ENCODE measurements around the gene GPANK1.

GPANK1 gene

GRCh38 chr6:31651602-31652191 is 13.1 kb downstream of the GPANK1 start:
- peak overlapping the region; percentile 85 for H3K4me3 ChIP-seq (ENCODE audit: low read depth, low read length)
- no peaks in the 10 kb centered on the region for H3K9me3 ChIP-seq (ENCODE audit: control insufficient read depth, insufficient read depth, low read depth, low read length)
- peak overlapping the region; percentile 87 for H3K27ac ChIP-seq (ENCODE audit: extremely low read depth, low read depth, low read length)
- 0 out of 2 replicates have a peak, but pooled peaks cover 6% of the 10 kb centered on the region for H3K4me1 ChIP-seq (ENCODE audit: control insufficient read depth, insufficient read depth, low read length)
- TF ChIP-seq ZNF366 (tag by site-specific recombination; conservative IDR thresholded peaks at IDR 0.05) (0 out of 2 replicates have a peak, but pooled peaks have one; percentile 30), ZNF830 (tag by site-specific recombination; IDR thresholded peaks at IDR 0.05; ENCODE audit: low read depth) (no peak), ZBTB48 (tag by site-specific recombination; IDR thresholded peaks at IDR 0.05) (peak; percentile 88), ZBTB20 (tag by site-specific recombination; IDR thresholded peaks at IDR 0.05) (peak; percentile 85; the same call in 1 of the 2 replicates)
- CTCF ChIA-PET: interaction anchor here (0.7 to 2.4 kb wide), 9 partner anchors 9 to 154 kb away, joined by 3 to 16 read pairs (median 3); partner anchors contain the start of genes C6orf47 and GPANK1
- peaks cover 39 to 58% of the 10 kb centered on the region in 2 experiments for H3K36me3 ChIP-seq (ENCODE audit: control insufficient read depth in 2 of 2, insufficient read depth in 1 of 2, low read length in 2 of 2)
- POLR2A ChIA-PET: interaction anchor here (0.6 to 7.7 kb wide), 20 partner anchors 9 to 212 kb away, joined by 3 to 180 read pairs (median 8); partner anchors contain the start of genes ABHD16A, ATP6V1G2, C6orf47 and CLIC1

GRCh38 chr6:31645325-31645724 is 19.5 kb downstream of the GPANK1 start:
- Histone ChIP-seq H3K36me3 (ENCODE audit: control insufficient read depth in 2 of 2, insufficient read depth in 1 of 2, low read length in 2 of 2) (peaks cover 63 to 95% of the 10 kb centered on the region in 2 experiments), H3K4me3 (ENCODE audit: low read depth, low read length) (no peak overlapping the region), H3K9me3 (ENCODE audit: control insufficient read depth, insufficient read depth, low read depth, low read length) (no peaks in the 10 kb centered on the region), H3K27ac (ENCODE audit: extremely low read depth, low read depth, low read length) (no peak overlapping the region), H3K4me1 (ENCODE audit: control insufficient read depth, insufficient read depth, low read length) (no peaks in the 10 kb centered on the region)
- ChIA-PET CTCF (interaction anchor here (0.5 kb wide), 1 partner anchor 548 kb away, joined by 3 read pairs; no protein-coding TSS in a partner anchor), POLR2A (interaction anchor here (0.7 to 3.5 kb wide), 5 partner anchors 10 to 23 kb away, joined by 3 to 13 read pairs (median 3); partner anchors contain the start of gene APOM)
- TF ChIP-seq KLF9 (tag by site-specific recombination; IDR thresholded peaks at IDR 0.05; ENCODE audit: low read depth) (no peak), ZNF274 (IDR thresholded peaks at IDR 0.05; ENCODE audit: low read length) (no peak), ZNF274 (tag by site-specific recombination; IDR thresholded peaks at IDR 0.05; ENCODE audit: borderline replicate concordance) (no peak), ZNF510 (tag by site-specific recombination; IDR thresholded peaks at IDR 0.05; ENCODE audit: insufficient replicate concordance) (no peak), PRDM1 (tag by site-specific recombination; IDR thresholded peaks at IDR 0.05) (no peak), ZNF664 (tag by site-specific recombination; IDR thresholded peaks at IDR 0.05) (no peak), ZBTB10 (tag by site-specific recombination; IDR thresholded peaks at IDR 0.05) (no peak)

- H3K9me3 ChIP-seq (ENCODE audit: control insufficient read depth, insufficient read depth, low read depth, low read length): no peaks in the 10 kb centered on the region
- TF ChIP-seq ZNF404 (tag by site-specific recombination; IDR thresholded peaks at IDR 0.05) (no peak), ZFHX2 (tag by site-specific recombination; conservative IDR thresholded peaks at IDR 0.05) (no peak), ZNF26 (tag by site-specific recombination; IDR thresholded peaks at IDR 0.05) (no peak), ZNF600 (tag by site-specific recombination; IDR thresholded peaks at IDR 0.05) (peak; percentile 63), GLIS2 (tag by site-specific recombination; IDR thresholded peaks at IDR 0.05) (peak; percentile 12; the same call in 1 of the 2 replicates), ZNF501 (tag by site-specific recombination; IDR thresholded peaks at IDR 0.05) (no peak), ZSCAN18 (tag by site-specific recombination; IDR thresholded peaks at IDR 0.05) (no peak), ZNF843 (tag by site-specific recombination; IDR thresholded peaks at IDR 0.05) (no peak), ZNF747 (tag by site-specific recombination; IDR thresholded peaks at IDR 0.05) (no peak), ZNF776 (tag by site-specific recombination; IDR thresholded peaks at IDR 0.05; ENCODE audit: borderline replicate concordance) (no peak), EGR2 (tag by site-specific recombination; IDR thresholded peaks at IDR 0.05; ENCODE audit: low read depth) (0 out of 2 replicates have a peak, but pooled peaks have one; percentile 8), ZSCAN16 (tag by site-specific recombination; IDR thresholded peaks at IDR 0.05) (no peak)
- no peak overlapping the region for H3K27ac ChIP-seq (ENCODE audit: extremely low read depth, low read depth, low read length)
- peaks cover 54 to 95% of the 10 kb centered on the region in 2 experiments for H3K36me3 ChIP-seq (ENCODE audit: control insufficient read depth in 2 of 2, insufficient read depth in 1 of 2, low read length in 2 of 2)
- ChIA-PET POLR2A (interaction anchor here (0.6 to 3.5 kb wide), 6 partner anchors 9 to 470 kb away, joined by 4 to 20 read pairs (median 6); partner anchors contain the start of genes BAG6 and HSPA1B), CTCF (interaction anchor here (0.6 kb wide), 1 partner anchor 246 kb away, joined by 3 read pairs; no protein-coding TSS in a partner anchor)
- H3K4me3 ChIP-seq (ENCODE audit: low read depth, low read length): no peak overlapping the region
- no peaks in the 10 kb centered on the region for H3K4me1 ChIP-seq (ENCODE audit: control insufficient read depth, insufficient read depth, low read length)
These were observed 20.9 kb downstream of the GPANK1 start for GRCh38 chr6:31643818-31644454.

Measured in HEK293 (cell line).